ENCODE results near the gene SLC7A14.

SLC7A14 gene

DNA sequence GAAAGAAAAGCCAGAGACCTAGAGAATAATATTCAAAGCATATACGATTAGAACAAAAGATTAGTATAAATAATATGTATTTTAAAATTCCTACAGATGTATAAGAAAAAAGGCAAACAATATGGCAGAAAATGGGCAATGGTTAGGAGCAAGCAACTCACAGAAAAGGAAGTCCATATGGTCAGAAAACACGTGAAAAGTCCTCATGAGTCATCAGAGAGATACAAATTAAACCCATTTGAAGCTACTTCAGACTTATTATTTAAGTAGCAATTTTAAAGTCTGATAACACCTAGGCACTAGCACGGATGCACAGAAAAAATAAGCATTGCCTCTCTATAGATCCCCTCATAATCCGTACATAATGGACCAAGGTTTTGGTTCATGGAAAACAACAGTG is 25.6 kb downstream of the SLC7A14 start:
- Histone ChIP-seq H4K20me1 (ENCODE audit: insufficient read depth, low read length) (no peaks in the 10 kb centered on the region), H3K9me3 (ENCODE audit: insufficient read depth, low read length, severe bottlenecking) (no peaks in the 10 kb centered on the region), H2AFZ (ENCODE audit: low read depth, low read length) (no peak overlapping the region), H3K36me3 (ENCODE audit: insufficient read depth, low read length) (no peaks in the 10 kb centered on the region), H3K4me3 (ENCODE audit: low read depth in 1 of 2, low read length in 2 of 2) (no peak overlapping the region), H3K79me2 (ENCODE audit: insufficient read depth, low read length) (no peaks in the 10 kb centered on the region), H3K27ac (ENCODE audit: low read length) (no peak overlapping the region), H3K4me2 (ENCODE audit: insufficient read depth, low read length) (no peak overlapping the region), H3K9ac (ENCODE audit: low read depth, low read length) (no peak overlapping the region), H3K4me1 (ENCODE audit: insufficient read depth, low read length) (no peaks in the 10 kb centered on the region), H3K27me3 (ENCODE audit: insufficient read depth, low read length, poor library complexity) (peaks cover 3% of the 10 kb centered on the region)
- DNase-seq (no peak), ATAC-seq (ENCODE audit: insufficient read depth, low read depth) (no peak)
- no peak for TF ChIP-seq EZH2 (IDR thresholded peaks at IDR 0.05; ENCODE audit: borderline replicate concordance, low read depth, low read length, severe bottlenecking)
- TF ChIP-seq, protein P1, sequence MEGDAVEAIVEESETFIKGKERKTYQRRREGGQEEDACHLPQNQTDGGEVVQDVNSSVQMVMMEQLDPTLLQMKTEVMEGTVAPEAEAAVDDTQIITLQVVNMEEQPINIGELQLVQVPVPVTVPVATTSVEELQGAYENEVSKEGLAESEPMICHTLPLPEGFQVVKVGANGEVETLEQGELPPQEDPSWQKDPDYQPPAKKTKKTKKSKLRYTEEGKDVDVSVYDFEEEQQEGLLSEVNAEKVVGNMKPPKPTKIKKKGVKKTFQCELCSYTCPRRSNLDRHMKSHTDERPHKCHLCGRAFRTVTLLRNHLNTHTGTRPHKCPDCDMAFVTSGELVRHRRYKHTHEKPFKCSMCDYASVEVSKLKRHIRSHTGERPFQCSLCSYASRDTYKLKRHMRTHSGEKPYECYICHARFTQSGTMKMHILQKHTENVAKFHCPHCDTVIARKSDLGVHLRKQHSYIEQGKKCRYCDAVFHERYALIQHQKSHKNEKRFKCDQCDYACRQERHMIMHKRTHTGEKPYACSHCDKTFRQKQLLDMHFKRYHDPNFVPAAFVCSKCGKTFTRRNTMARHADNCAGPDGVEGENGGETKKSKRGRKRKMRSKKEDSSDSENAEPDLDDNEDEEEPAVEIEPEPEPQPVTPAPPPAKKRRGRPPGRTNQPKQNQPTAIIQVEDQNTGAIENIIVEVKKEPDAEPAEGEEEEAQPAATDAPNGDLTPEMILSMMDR (IDR thresholded peaks at IDR 0.05; ENCODE audit: borderline replicate concordance, extremely low read depth, low read length, poor library complexity, severe bottlenecking) = no peak

- no peak for DNase-seq
- Histone ChIP-seq H3K79me2 (ENCODE audit: insufficient read depth, low read length) (no peaks in the 10 kb centered on the region), H3K9ac (ENCODE audit: low read depth, low read length) (no peak overlapping the region), H2AFZ (ENCODE audit: low read depth, low read length) (no peak overlapping the region), H4K20me1 (ENCODE audit: insufficient read depth, low read length) (no peaks in the 10 kb centered on the region), H3K4me1 (ENCODE audit: insufficient read depth, low read length) (no peaks in the 10 kb centered on the region), H3K36me3 (ENCODE audit: insufficient read depth, low read length) (no peaks in the 10 kb centered on the region), H3K9me3 (ENCODE audit: insufficient read depth, low read length, severe bottlenecking) (no peaks in the 10 kb centered on the region), H3K4me3 (ENCODE audit: low read depth in 1 of 2, low read length in 2 of 2) (no peak overlapping the region), H3K27ac (ENCODE audit: low read length) (no peak overlapping the region), H3K27me3 (ENCODE audit: insufficient read depth, low read length, poor library complexity) (peaks cover 3% of the 10 kb centered on the region), H3K4me2 (ENCODE audit: insufficient read depth, low read length) (no peak overlapping the region)
- no peak for TF ChIP-seq EZH2 (IDR thresholded peaks at IDR 0.05; ENCODE audit: borderline replicate concordance, low read depth, low read length, severe bottlenecking)
- TF ChIP-seq, protein P1 (IDR thresholded peaks at IDR 0.05; ENCODE audit: borderline replicate concordance, extremely low read depth, low read length, poor library complexity, severe bottlenecking) = no peak
- ATAC-seq (ENCODE audit: insufficient read depth, low read depth) = no peak
Observed at GRCh38 chr3:170558427-170558826, 27.4 kb downstream of the SLC7A14 start.

DNA sequence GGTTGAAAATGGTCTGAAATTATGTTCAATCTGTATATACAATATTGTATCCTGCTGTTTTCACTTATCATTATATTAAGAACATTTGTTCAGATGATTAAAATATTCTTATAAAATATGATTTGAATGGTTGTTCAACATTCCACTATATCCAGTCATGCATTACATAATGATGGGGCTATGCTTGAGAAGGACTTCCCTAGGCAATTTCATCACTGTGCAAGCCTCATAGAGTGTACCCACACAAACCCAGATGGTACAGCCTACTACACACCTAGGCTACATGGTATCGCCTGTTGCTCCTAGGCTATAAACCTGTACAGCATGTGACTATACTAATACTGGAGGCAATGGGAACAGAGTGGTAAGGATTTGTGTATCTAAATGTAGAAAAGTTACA is 30.5 kb downstream of the SLC7A14 start:
- DNase-seq = no peak
- Histone ChIP-seq H3K79me2 (ENCODE audit: insufficient read depth, low read length) (no peaks in the 10 kb centered on the region), H3K27me3 (ENCODE audit: insufficient read depth, low read length, poor library complexity) (peaks cover 8% of the 10 kb centered on the region), H3K9ac (ENCODE audit: low read depth, low read length) (no peak overlapping the region), H3K36me3 (ENCODE audit: insufficient read depth, low read length) (no peaks in the 10 kb centered on the region), H3K27ac (ENCODE audit: low read length) (no peak overlapping the region), H3K9me3 (ENCODE audit: insufficient read depth, low read length, severe bottlenecking) (no peaks in the 10 kb centered on the region), H3K4me2 (ENCODE audit: insufficient read depth, low read length) (no peak overlapping the region), H3K4me1 (ENCODE audit: insufficient read depth, low read length) (no peaks in the 10 kb centered on the region), H3K4me3 (ENCODE audit: low read depth in 1 of 2, low read length in 2 of 2) (no peak overlapping the region), H2AFZ (ENCODE audit: low read depth, low read length) (no peak overlapping the region), H4K20me1 (ENCODE audit: insufficient read depth, low read length) (no peaks in the 10 kb centered on the region)
- TF ChIP-seq, protein P1 (IDR thresholded peaks at IDR 0.05; ENCODE audit: borderline replicate concordance, extremely low read depth, low read length, poor library complexity, severe bottlenecking) = no peak
- TF ChIP-seq EZH2 (IDR thresholded peaks at IDR 0.05; ENCODE audit: borderline replicate concordance, low read depth, low read length, severe bottlenecking) = no peak
- ATAC-seq (ENCODE audit: insufficient read depth, low read depth) = no peak
